SU-DHL-6 (cell line): ENCODE measurements around the gene THOC6.
"Not testable (repeated sequence)": the region's sequence is repeated elsewhere in the genome, so short reads cannot be mapped to it uniquely, and the experiment has no call there.

Source experiments
- H2AFZ ChIP-seq: fragments of 200-600 bp; sonication (generic); 2 replicates; pipeline ENCODE4 v1.6.1; 2014; ENCODE audit warnings: low read depth, mild to moderate bottlenecking, moderate library complexity, mixed read lengths, antibody characterized with exemption, low read length; ENCODE audit not compliant: severe bottlenecking
- H3F3A ChIP-seq: fragments of 200-600 bp; shearing (Covaris generic); 2 replicates; pipeline ENCODE4 v1.6.0; 2016; ENCODE audit warnings: antibody characterized with exemption, mild to moderate bottlenecking; ENCODE audit not compliant: insufficient read depth
- H3K27ac ChIP-seq: fragments of 200-600 bp; sonication (generic); 2 replicates; pipeline ENCODE4 v1.5.1; 2016; ENCODE audit warnings: low read depth, mild to moderate bottlenecking, low read length, moderate library complexity, mixed read lengths
- H3K27me3 ChIP-seq: fragments of 200-600 bp; sonication (generic), shearing (Covaris generic); 2 replicates; pipeline ENCODE4 v1.6.0; 2014; ENCODE audit warnings: mild to moderate bottlenecking, low read length
- H3K36me3 ChIP-seq: fragments of 200-600 bp; sonication (generic); 2 replicates; pipeline ENCODE4 v1.6.1; 2014; ENCODE audit warnings: mild to moderate bottlenecking, low read length, mixed read lengths
- H3K4me2 ChIP-seq: fragments of 300-600, 200-600 bp; shearing (Covaris generic), sonication (generic); 2 replicates; pipeline ENCODE4 v1.6.0; 2014; ENCODE audit warnings: low read length, low read depth, mild to moderate bottlenecking; ENCODE audit not compliant: poor library complexity, severe bottlenecking
- H3K4me3 ChIP-seq: fragments of 200-600 bp; sonication (generic); 2 replicates; pipeline ENCODE4 v1.5.1; 2014; ENCODE audit warnings: antibody characterized with exemption, low read length, mild to moderate bottlenecking, mixed read lengths; ENCODE audit not compliant: insufficient read depth, poor library complexity, severe bottlenecking
- H3K79me2 ChIP-seq: fragments of 200-600 bp; sonication (generic); 2 replicates; pipeline ENCODE4 v1.6.1; 2014; ENCODE audit warnings: mild to moderate bottlenecking, low read length, moderate library complexity; ENCODE audit not compliant: insufficient read depth
- H3K9ac ChIP-seq: fragments of 200-600 bp; sonication (generic); 2 replicates; pipeline ENCODE4 v1.7.0; 2014; ENCODE audit warnings: mild to moderate bottlenecking, low read length
- H3K9me2 ChIP-seq: fragments of 200-600 bp; sonication (generic); replicated peaks from 2 replicates; pipeline ENCODE4 v1.6.1; 2014; ENCODE audit warnings: low read length; ENCODE audit not compliant: insufficient read depth
- H3K9me3 ChIP-seq: fragments of 200-600 bp; sonication (generic); 2 replicates; pipeline ENCODE4 v1.6.1; 2014; ENCODE audit warnings: low read length, mixed read lengths; ENCODE audit not compliant: insufficient read depth
- H4K20me1 ChIP-seq: fragments of 200-600 bp; sonication (generic); 2 replicates; pipeline ENCODE4 v1.6.1; 2014; ENCODE audit warnings: low read depth, mild to moderate bottlenecking, antibody characterized with exemption, low read length, moderate library complexity, mixed read lengths
- EZH2phosphoT487 ChIP-seq: fragments of 200-600 bp; sonication (generic), shearing (Covaris generic); conservative IDR thresholded peaks from 2 replicates; pipeline ENCODE4 v1.6.1; 2018; ENCODE audit warnings: mild to moderate bottlenecking, antibody characterized with exemption, low read length, moderate library complexity, mixed read lengths
- TF ChIP-seq, protein P1 (sequence below): fragments of 200-600 bp; sonication (generic); IDR thresholded peaks from one replicate; pipeline ENCODE4 v1.5.1; 2017; ENCODE audit warnings: antibody characterized with exemption, mild to moderate bottlenecking, low read length, moderate library complexity; ENCODE audit not compliant: insufficient read depth, poor library complexity, severe bottlenecking

The THOC6 gene

DNA sequence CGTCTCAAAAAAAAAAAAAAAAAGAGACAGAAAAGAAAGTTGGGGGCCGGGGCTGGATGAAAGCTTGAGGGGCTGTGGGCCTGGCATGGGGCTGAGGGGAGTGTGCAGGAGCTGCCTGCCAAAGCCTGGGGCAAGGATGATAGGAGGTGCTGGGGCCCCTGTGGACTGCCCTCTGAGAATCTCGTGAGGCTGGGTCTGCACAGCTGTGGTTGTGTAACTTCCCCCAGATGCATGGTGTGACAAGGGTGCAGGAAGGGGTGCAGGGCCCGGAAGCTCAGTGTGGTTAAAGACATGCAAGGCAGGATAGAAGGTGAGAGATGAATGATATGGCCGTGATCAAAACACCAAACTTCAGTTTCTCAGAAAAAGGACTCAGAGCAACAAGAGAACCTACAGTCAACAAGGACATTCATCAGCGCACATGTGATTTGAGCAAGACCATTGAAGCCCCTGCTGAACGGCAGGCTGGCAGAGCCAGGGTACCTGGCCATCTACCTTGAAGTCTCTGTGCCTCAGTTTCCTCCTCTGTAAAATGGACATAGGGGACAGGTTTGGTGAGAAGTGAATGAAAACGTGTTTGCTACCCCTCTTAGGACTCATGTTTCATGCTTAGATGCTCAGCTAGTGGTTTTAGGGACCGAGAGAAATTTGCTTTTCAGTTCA lies 51.2 kb downstream of the THOC6 start:
- Histone ChIP-seq H2AFZ (peak overlapping the region; percentile 18), H3K27me3 (no peaks in the 10 kb centered on the region), H3F3A (peaks cover 24% of the 10 kb centered on the region; the same call in 1 of the 2 replicates), H4K20me1 (no peaks in the 10 kb centered on the region), H3K9me3 (no peaks in the 10 kb centered on the region; the same call in 1 of the 2 replicates), H3K9ac (peak overlapping the region; percentile 50), H3K4me3 (peak overlapping the region; percentile 43), H3K27ac (peak overlapping the region; percentile 97), H3K9me2 (no peaks in the 10 kb centered on the region), H3K36me3 (no peaks in the 10 kb centered on the region), H3K4me2 (peak overlapping the region; percentile 78), H3K79me2 (no peaks in the 10 kb centered on the region)
- TF ChIP-seq, protein P1, sequence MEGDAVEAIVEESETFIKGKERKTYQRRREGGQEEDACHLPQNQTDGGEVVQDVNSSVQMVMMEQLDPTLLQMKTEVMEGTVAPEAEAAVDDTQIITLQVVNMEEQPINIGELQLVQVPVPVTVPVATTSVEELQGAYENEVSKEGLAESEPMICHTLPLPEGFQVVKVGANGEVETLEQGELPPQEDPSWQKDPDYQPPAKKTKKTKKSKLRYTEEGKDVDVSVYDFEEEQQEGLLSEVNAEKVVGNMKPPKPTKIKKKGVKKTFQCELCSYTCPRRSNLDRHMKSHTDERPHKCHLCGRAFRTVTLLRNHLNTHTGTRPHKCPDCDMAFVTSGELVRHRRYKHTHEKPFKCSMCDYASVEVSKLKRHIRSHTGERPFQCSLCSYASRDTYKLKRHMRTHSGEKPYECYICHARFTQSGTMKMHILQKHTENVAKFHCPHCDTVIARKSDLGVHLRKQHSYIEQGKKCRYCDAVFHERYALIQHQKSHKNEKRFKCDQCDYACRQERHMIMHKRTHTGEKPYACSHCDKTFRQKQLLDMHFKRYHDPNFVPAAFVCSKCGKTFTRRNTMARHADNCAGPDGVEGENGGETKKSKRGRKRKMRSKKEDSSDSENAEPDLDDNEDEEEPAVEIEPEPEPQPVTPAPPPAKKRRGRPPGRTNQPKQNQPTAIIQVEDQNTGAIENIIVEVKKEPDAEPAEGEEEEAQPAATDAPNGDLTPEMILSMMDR, result no peak
- TF ChIP-seq EZH2phosphoT487, result no peak

DNA sequence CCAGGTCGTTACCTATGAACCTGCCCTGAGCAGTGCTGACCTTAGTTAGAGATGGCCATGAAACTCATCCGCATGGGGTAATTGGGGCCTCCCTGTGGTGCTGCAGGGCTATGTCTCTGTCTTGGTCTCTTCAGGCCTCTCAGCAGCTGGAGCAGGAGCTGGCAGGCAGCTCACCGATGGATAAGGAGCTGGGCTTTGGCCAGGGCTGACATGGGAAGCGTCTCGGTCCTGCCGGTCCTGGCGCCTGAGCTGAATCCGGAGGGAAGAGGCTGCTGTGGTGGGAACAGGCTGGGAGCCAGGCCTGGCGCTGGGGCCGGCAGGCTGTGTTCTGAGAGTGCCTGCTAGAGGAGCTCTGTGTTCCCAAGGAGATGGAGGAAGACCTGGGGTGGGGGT lies 51.7 kb downstream of the THOC6 start:
- Histone ChIP-seq H3K79me2 (no peaks in the 10 kb centered on the region), H3K4me3 (no peak overlapping the region), H3K27me3 (no peaks in the 10 kb centered on the region), H3K4me2 (peak overlapping the region; percentile 78), H4K20me1 (no peaks in the 10 kb centered on the region), H3K36me3 (no peaks in the 10 kb centered on the region), H2AFZ (peak overlapping the region; percentile 18), H3K9ac (peak overlapping the region; percentile 50), H3K27ac (peak overlapping the region; percentile 97), H3F3A (peaks cover 24% of the 10 kb centered on the region; the same call in 1 of the 2 replicates), H3K9me3 (no peaks in the 10 kb centered on the region; the same call in 1 of the 2 replicates), H3K9me2 (no peaks in the 10 kb centered on the region)
- TF ChIP-seq, protein P1, result no peak
- TF ChIP-seq EZH2phosphoT487, result no peak

- Histone ChIP-seq H3K9ac (peak overlapping the region; percentile 50), H3F3A (peaks cover 24% of the 10 kb centered on the region; the same call in 1 of the 2 replicates), H3K4me2 (peak overlapping the region; percentile 78), H3K27ac (peak overlapping the region; percentile 97), H3K4me3 (peak overlapping the region; percentile 4)
- H3K9me3 ChIP-seq, H3K36me3 ChIP-seq, H4K20me1 ChIP-seq, H3K27me3 ChIP-seq, H3K9me2 ChIP-seq, H2AFZ ChIP-seq, H3K79me2 ChIP-seq: not testable (repeated sequence)
Measured at GRCh38 chr16:3075946-3076345, 52.1 kb downstream of the THOC6 start.

- Histone ChIP-seq H3F3A (peaks cover 24% of the 10 kb centered on the region; the same call in 1 of the 2 replicates), H3K27ac (peak overlapping the region; percentile 97), H3K27me3 (no peaks in the 10 kb centered on the region), H3K9ac (peak overlapping the region; percentile 50), H3K36me3 (no peaks in the 10 kb centered on the region), H3K9me3 (no peaks in the 10 kb centered on the region; the same call in 1 of the 2 replicates), H3K79me2 (no peaks in the 10 kb centered on the region), H3K4me2 (peak overlapping the region; percentile 78), H3K9me2 (no peaks in the 10 kb centered on the region), H4K20me1 (no peaks in the 10 kb centered on the region), H2AFZ (no peak overlapping the region), H3K4me3 (peak overlapping the region; percentile 4)
- TF ChIP-seq EZH2phosphoT487, result no peak
- TF ChIP-seq, protein P1, result no peak
Measured at GRCh38 chr16:3076577-3076976, 52.7 kb downstream of the THOC6 start.
